Measurements from ENCODE around the gene NUCB1.

DNA sequence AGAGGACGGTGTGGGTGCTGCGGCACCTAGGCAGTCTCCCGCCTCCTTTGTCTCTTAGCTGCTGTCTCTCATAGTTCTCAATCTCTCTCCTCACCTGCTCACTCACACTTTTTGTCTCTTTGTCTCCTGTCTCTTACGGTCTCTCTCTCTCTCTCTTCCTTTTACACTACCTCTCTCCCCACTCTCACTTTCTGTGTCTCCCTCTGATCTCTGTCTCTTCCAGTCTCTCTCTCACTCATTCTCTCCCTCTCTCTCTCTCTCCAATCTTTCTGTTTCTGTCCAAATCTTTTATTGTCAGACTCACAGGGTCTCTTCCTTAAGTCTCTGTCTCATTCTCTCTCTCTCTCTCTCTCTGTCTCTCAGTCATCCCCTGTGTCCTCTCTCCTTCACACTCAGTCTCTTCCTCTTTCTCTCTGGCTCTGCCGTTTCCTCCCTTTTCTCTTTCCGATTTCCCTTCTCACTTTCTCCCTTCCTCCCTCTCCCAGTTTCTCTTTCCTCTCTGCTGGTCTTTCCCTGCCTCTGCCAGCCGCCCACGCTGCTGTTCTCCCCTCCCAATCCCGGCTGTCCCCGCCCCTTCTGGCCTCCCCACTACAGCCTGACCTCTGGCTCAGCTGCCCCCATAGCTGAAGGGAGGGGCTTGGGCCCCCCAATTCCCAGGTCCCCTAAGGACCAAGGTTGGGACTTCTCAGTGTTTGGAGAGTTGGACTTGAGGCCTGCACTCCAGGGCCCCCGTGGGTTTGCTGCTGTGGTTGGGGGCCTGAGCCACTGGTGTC lies 31.8 kb upstream of the NUCB1 start, which contains the start of gene PLEKHA4:
- TF ChIP-seq, protein P1, sequence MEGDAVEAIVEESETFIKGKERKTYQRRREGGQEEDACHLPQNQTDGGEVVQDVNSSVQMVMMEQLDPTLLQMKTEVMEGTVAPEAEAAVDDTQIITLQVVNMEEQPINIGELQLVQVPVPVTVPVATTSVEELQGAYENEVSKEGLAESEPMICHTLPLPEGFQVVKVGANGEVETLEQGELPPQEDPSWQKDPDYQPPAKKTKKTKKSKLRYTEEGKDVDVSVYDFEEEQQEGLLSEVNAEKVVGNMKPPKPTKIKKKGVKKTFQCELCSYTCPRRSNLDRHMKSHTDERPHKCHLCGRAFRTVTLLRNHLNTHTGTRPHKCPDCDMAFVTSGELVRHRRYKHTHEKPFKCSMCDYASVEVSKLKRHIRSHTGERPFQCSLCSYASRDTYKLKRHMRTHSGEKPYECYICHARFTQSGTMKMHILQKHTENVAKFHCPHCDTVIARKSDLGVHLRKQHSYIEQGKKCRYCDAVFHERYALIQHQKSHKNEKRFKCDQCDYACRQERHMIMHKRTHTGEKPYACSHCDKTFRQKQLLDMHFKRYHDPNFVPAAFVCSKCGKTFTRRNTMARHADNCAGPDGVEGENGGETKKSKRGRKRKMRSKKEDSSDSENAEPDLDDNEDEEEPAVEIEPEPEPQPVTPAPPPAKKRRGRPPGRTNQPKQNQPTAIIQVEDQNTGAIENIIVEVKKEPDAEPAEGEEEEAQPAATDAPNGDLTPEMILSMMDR (IDR thresholded peaks at IDR 0.05; ENCODE audit: insufficient read depth, low read length, poor library complexity, severe bottlenecking) = no peak
- TF ChIP-seq EZH2phosphoT487 (conservative IDR thresholded peaks at IDR 0.05; ENCODE audit: low read length) = no peak
